Nephron progenitor cell (in vitro differentiated cells): ENCODE results near the gene SCRN2.
A peak's percentile ranks its signal among the peaks of the same experiment; 100 is the strongest.

ENCODE experiments used
- DNase-seq: peaks from one replicate; pipeline ENCODE4 v3.0.0; 2021
- H3K27ac Mint-ChIP-seq: 2 replicates; pipeline ENCODE4 v1.8.0; 2021; ENCODE audit warnings: mild to moderate bottlenecking, moderate library complexity, mixed read lengths
- H3K27me3 Mint-ChIP-seq: 2 replicates; pipeline ENCODE4 v1.8.0; 2021; ENCODE audit warnings: mild to moderate bottlenecking, low read depth, mixed read lengths; ENCODE audit not compliant: poor library complexity
- H3K36me3 Mint-ChIP-seq: 2 replicates; pipeline ENCODE4 v1.8.0; 2021; ENCODE audit warnings: low read depth, mixed read lengths
- H3K4me1 Mint-ChIP-seq: 2 replicates; pipeline ENCODE4 v1.8.0; 2021; ENCODE audit warnings: mixed read lengths
- H3K4me3 Mint-ChIP-seq: 2 replicates; pipeline ENCODE4 v1.8.0; 2021; ENCODE audit warnings: mild to moderate bottlenecking, moderate library complexity, mixed read lengths
- H3K9me3 Mint-ChIP-seq: 2 replicates; pipeline ENCODE4 v1.8.0; 2021; ENCODE audit warnings: mild to moderate bottlenecking, moderate library complexity, mixed read lengths
- CTCF ChIP-seq: fragments of 200-600 bp; sonication (generic); IDR thresholded peaks from 2 replicates; pipeline ENCODE4 v1.5.0; 2021; ENCODE audit warnings: antibody characterized with exemption

The SCRN2 gene

GRCh38 chr17:47840742-47841487, at the start of gene SCRN2:
SCRN2 (minus strand) TSS chr17:47841273; CDS start chr17:47840843, 430 bp downstream.
- H3K9me3 Mint-ChIP-seq = no peaks in the 10 kb centered on the region
- no peaks in the 10 kb centered on the region for H3K27me3 Mint-ChIP-seq
- TF ChIP-seq CTCF = peak; percentile 95
- H3K27ac Mint-ChIP-seq = no peak within 1 kb of the TSS
- peak; percentile 96 for DNase-seq
- no peaks in the 10 kb centered on the region for H3K36me3 Mint-ChIP-seq
- peak within 1 kb of the TSS; percentile 91 for H3K4me3 Mint-ChIP-seq
- peaks cover 63% of the 10 kb centered on the region for H3K4me1 Mint-ChIP-seq

DNA sequence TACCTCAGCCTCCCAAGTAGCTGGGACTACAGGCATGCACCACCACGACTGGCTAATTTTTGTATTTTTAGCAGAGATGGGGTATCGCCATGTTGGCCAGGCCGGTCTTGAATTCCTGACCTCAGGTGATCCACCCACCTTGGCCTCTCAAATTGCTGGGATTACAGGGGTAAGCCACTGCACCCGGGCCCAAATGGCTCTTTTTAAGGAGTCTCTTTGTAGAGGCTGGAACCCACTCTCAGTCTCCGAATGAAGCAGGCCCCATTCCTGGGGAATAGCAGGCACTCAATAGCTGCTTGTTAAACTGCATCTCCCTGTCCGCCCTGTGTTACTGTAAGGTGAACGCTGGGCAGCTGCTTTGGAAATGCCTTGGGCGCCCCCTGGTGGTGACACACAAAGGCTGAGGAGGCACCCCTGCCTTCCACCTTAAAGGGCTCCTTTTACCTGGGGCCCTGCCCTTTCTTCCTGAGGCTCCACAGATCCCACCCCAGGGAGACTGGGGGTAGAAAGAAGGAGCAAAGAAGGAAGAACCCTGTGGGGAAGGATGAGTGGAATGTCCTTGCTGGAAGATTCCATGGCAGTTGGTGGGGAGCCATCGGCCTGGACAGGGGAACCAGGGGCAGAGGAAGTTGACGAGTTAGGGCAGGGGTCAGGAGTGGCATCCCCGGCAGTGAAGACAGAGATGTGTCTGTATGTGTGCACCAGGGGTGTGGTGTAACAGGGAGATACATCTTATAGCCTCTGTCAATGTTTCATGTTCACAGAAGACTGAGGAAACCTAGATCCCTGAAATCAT, 48.9 kb upstream of the SCRN2 start:
- peaks cover 59% of the 10 kb centered on the region for H3K4me1 Mint-ChIP-seq
- peaks cover 6% of the 10 kb centered on the region for H3K27me3 Mint-ChIP-seq
- H3K36me3 Mint-ChIP-seq = no peaks in the 10 kb centered on the region
- TF ChIP-seq CTCF = peak; percentile 98
- no peak overlapping the region for H3K27ac Mint-ChIP-seq
- DNase-seq = peak; percentile 95
- no peak overlapping the region for H3K4me3 Mint-ChIP-seq
- H3K9me3 Mint-ChIP-seq = no peaks in the 10 kb centered on the region

DNA sequence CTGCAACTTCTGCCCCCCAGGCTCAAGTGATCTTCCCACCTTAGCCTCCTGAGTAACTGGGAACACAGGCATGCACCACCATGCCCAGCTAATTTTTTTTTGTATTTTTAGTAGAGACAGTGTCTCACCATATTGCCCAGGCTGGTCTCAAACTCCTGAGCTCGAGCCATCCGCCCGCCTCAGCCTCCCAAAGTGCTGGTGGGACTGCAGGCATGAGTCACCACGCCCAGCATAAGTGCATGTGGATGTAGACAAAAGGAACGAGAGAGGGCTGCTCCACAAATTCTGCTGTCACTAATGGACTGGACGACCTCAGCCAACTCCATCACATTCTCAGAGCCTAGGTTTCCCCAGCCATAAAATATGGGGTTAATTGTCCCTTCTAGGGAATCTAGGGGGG, 47.2 kb upstream of the SCRN2 start:
- Mint-ChIP-seq H3K4me3 (no peak overlapping the region), H3K27ac (no peak overlapping the region), H3K4me1 (peaks cover 59% of the 10 kb centered on the region), H3K27me3 (peaks cover 3% of the 10 kb centered on the region), H3K9me3 (no peaks in the 10 kb centered on the region), H3K36me3 (no peaks in the 10 kb centered on the region)
- TF ChIP-seq CTCF = no peak
- no peak for DNase-seq

DNA sequence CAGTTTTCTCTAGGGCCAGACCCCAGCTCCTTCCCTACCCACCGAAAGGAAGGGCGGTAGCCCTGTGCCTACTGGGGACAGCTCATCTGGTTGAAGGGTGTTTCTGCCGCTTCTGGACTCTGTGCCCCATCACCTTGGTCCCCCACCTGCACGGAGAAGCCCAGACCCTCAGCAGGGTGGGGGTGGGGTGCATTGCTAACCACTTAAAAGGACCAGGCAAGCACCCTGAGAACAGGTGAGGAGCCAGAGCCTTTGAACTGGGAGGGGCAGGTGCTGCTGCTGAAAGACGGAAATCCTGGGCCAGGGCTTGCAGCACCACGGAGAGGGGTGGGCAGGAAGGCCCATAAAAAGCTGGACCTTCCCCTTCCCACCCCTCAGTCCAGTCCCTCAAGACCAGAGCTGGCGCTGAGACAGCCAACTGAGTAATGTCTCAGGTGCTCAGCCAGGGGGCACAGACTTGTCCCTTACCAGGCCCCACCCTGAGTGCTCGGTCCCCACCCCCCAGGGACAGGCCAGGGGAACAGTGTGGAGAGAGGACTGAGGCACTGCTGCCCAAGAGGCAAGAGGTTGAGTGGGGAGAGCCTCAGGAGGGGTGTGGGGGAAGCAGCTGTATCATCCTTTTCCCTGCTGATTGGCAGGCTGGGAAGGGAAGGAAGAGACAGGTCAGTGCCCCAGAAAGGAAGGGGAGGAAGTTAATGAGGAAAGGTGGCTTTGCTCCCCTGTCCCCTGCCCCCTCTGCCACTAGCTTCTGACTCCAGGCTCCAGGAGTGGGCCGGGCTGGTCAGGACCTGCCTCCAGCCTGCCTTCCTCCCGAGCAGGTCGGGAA, 44.0 kb upstream of the SCRN2 start:
- no peak for TF ChIP-seq CTCF
- no peak for DNase-seq
- Mint-ChIP-seq H3K4me1 (peaks cover 72% of the 10 kb centered on the region), H3K27ac (no peak overlapping the region), H3K9me3 (no peaks in the 10 kb centered on the region), H3K27me3 (peaks cover 8% of the 10 kb centered on the region), H3K36me3 (no peaks in the 10 kb centered on the region), H3K4me3 (peak overlapping the region; percentile 54)

DNA sequence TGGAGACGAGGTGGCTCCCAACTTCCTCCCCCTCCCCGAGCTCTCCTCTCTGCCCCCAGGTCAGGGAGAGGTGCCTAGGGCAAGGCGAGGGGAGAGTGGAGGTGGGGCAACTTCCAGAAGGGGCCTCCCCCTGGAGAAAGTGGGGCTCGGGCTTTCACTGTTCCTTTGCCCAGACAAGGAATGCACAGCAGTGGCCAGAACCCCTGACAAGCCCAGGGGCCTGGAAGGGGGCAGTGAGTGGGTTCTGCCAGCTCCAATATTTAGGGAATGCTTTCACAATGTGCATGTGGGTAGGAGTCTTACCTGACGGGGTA, 43.3 kb upstream of the SCRN2 start:
- peak overlapping the region; percentile 56 for H3K4me3 Mint-ChIP-seq
- peaks cover 73% of the 10 kb centered on the region for H3K4me1 Mint-ChIP-seq
- no peak for DNase-seq
- TF ChIP-seq CTCF = no peak
- H3K27ac Mint-ChIP-seq = peak overlapping the region; percentile 25
- H3K27me3 Mint-ChIP-seq = peaks cover 8% of the 10 kb centered on the region
- H3K9me3 Mint-ChIP-seq = no peaks in the 10 kb centered on the region
- H3K36me3 Mint-ChIP-seq = no peaks in the 10 kb centered on the region
